ENCODE data around the gene INHA.

INHA gene

GRCh38 chr2:219615894-219616293 lies 43.8 kb downstream of the INHA start:
- H3K4ac ChIP-seq (ENCODE audit: low read depth in 1 of 2, low read length in 2 of 2): no peak overlapping the region
- WGBS: 98% methylated on average over 11 of the region's 12 CpGs

GRCh38 chr2:219616550-219616949 lies 44.4 kb downstream of the INHA start:
- Histone ChIP-seq H3K4me1 (ENCODE audit: control insufficient read depth, insufficient read depth, low read depth, low read length) (no peaks in the 10 kb centered on the region), H3K9me3 (ENCODE audit: control insufficient read depth, low read length) (no peaks in the 10 kb centered on the region), H3K79me1 (replicated peaks; ENCODE audit: low read length, poor library complexity, severe bottlenecking) (no peaks in the 10 kb centered on the region), H4K8ac (ENCODE audit: low read length) (no peak overlapping the region), H3K14ac (ENCODE audit: low read length in 2 of 2) (no peak overlapping the region), H2BK15ac (ENCODE audit: low read depth, poor library complexity, severe bottlenecking) (no peak overlapping the region), H2BK5ac (ENCODE audit: low read depth, low read length, poor library complexity, severe bottlenecking) (no peak overlapping the region), H3K18ac (ENCODE audit: low read depth in 1 of 2, low read length in 2 of 2) (no peak overlapping the region), H3K27ac (ENCODE audit: low read length, poor library complexity, severe bottlenecking) (no peak overlapping the region), H2BK120ac (ENCODE audit: low read depth, low read length) (no peak overlapping the region), H2BK12ac (ENCODE audit: low read length in 2 of 2) (no peak overlapping the region), H3K9ac (ENCODE audit: low read length) (no peak overlapping the region), H4K91ac (ENCODE audit: low read length) (no peak overlapping the region), H2AFZ (ENCODE audit: low read depth, low read length) (no peak overlapping the region), H3K27me3 (ENCODE audit: control insufficient read depth in 1 of 2, insufficient read depth in 1 of 2, low read length in 2 of 2) (no peaks in the 10 kb centered on the region), H3K4ac (ENCODE audit: low read depth in 1 of 2, low read length in 2 of 2) (no peak overlapping the region), H2AK5ac (ENCODE audit: low read length, severe bottlenecking) (no peak overlapping the region), H3K4me3 (ENCODE audit: insufficient read depth in 1 of 2, low read depth in 1 of 2, low read length in 2 of 2) (no peak overlapping the region), H3K23ac (ENCODE audit: low read length in 2 of 2) (no peak overlapping the region), H3K36me3 (ENCODE audit: control insufficient read depth in 1 of 2, insufficient read depth in 2 of 2, low read depth in 1 of 2, low read length in 2 of 2) (peaks cover 39 to 51% of the 10 kb centered on the region in 2 experiments), H3K4me2 (ENCODE audit: low read length, poor library complexity, severe bottlenecking) (no peak overlapping the region)
- 98% methylated on average over 4 of the region's 4 CpGs for WGBS
- DNase-seq: no peak

More at GRCh38 chr2:219615894-219616293, 43.8 kb downstream of the INHA start:
- no peak overlapping the region for H3K4me3 ChIP-seq (ENCODE audit: insufficient read depth in 1 of 2, low read depth in 1 of 2, low read length in 2 of 2)
- H2BK120ac ChIP-seq (ENCODE audit: low read depth, low read length): no peak overlapping the region
- no peak overlapping the region for H2BK5ac ChIP-seq (ENCODE audit: low read depth, low read length, poor library complexity, severe bottlenecking)
- H3K4me1 ChIP-seq (ENCODE audit: control insufficient read depth, insufficient read depth, low read depth, low read length): no peaks in the 10 kb centered on the region
- H3K27me3 ChIP-seq (ENCODE audit: control insufficient read depth in 1 of 2, insufficient read depth in 1 of 2, low read length in 2 of 2): no peaks in the 10 kb centered on the region
- no peak overlapping the region for H2BK15ac ChIP-seq (ENCODE audit: low read depth, poor library complexity, severe bottlenecking)
- no peaks in the 10 kb centered on the region for H3K9me3 ChIP-seq (ENCODE audit: control insufficient read depth, low read length)
- no peak for DNase-seq
- no peak overlapping the region for H2BK12ac ChIP-seq (ENCODE audit: low read length in 2 of 2)
- H3K14ac ChIP-seq (ENCODE audit: low read length in 2 of 2): no peak overlapping the region
- H3K9ac ChIP-seq (ENCODE audit: low read length): no peak overlapping the region
- H4K91ac ChIP-seq (ENCODE audit: low read length): no peak overlapping the region
- no peaks in the 10 kb centered on the region for H3K79me1 ChIP-seq (replicated peaks; ENCODE audit: low read length, poor library complexity, severe bottlenecking)
- H3K36me3 ChIP-seq (ENCODE audit: control insufficient read depth in 1 of 2, insufficient read depth in 2 of 2, low read depth in 1 of 2, low read length in 2 of 2): peaks cover 44 to 57% of the 10 kb centered on the region in 2 experiments
- H3K4me2 ChIP-seq (ENCODE audit: low read length, poor library complexity, severe bottlenecking): no peak overlapping the region
- H2AFZ ChIP-seq (ENCODE audit: low read depth, low read length): no peak overlapping the region
- H3K27ac ChIP-seq (ENCODE audit: low read length, poor library complexity, severe bottlenecking): no peak overlapping the region
- no peak overlapping the region for H2AK5ac ChIP-seq (ENCODE audit: low read length, severe bottlenecking)
- no peak overlapping the region for H4K8ac ChIP-seq (ENCODE audit: low read length)
- no peak overlapping the region for H3K18ac ChIP-seq (ENCODE audit: low read depth in 1 of 2, low read length in 2 of 2)
- no peak overlapping the region for H3K23ac ChIP-seq (ENCODE audit: low read length in 2 of 2)

DNA sequence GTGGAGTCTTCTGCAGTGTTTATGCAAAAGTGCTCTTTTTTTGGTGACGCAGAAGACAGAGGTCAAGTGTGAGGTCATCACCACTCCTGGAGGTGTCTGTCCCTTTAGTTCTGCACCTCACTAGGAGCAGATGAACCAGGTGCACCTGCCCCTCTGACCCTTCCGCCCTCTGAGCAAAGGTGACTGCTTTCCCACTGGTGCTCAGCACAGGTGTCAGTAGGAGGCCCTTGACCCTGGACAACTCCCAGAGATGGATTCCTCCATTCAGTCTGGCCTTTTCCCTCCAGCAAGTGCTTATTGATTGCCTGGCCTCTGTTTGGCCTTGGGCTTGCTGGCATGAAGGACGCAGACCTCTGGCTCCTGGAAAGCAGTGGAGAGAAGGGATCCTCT lies 46.6 kb downstream of the INHA start:
- no peaks in the 10 kb centered on the region for H3K79me1 ChIP-seq (replicated peaks; ENCODE audit: low read length, poor library complexity, severe bottlenecking)
- peaks cover 30 to 32% of the 10 kb centered on the region in 2 experiments for H3K36me3 ChIP-seq (ENCODE audit: control insufficient read depth in 1 of 2, insufficient read depth in 2 of 2, low read depth in 1 of 2, low read length in 2 of 2)
- no peak overlapping the region for H3K27ac ChIP-seq (ENCODE audit: low read length, poor library complexity, severe bottlenecking)
- H2BK120ac ChIP-seq (ENCODE audit: low read depth, low read length): no peak overlapping the region
- no peak overlapping the region for H3K4me3 ChIP-seq (ENCODE audit: insufficient read depth in 1 of 2, low read depth in 1 of 2, low read length in 2 of 2)
- no peak overlapping the region for H2AFZ ChIP-seq (ENCODE audit: low read depth, low read length)
- no peak overlapping the region for H2BK5ac ChIP-seq (ENCODE audit: low read depth, low read length, poor library complexity, severe bottlenecking)
- no peak overlapping the region for H2AK5ac ChIP-seq (ENCODE audit: low read length, severe bottlenecking)
- no peak overlapping the region for H4K8ac ChIP-seq (ENCODE audit: low read length)
- H3K4ac ChIP-seq (ENCODE audit: low read depth in 1 of 2, low read length in 2 of 2): no peak overlapping the region
- no peak overlapping the region for H4K91ac ChIP-seq (ENCODE audit: low read length)
- no peak overlapping the region for H3K14ac ChIP-seq (ENCODE audit: low read length in 2 of 2)
- no peak overlapping the region for H3K18ac ChIP-seq (ENCODE audit: low read depth in 1 of 2, low read length in 2 of 2)
- no peak overlapping the region for H2BK12ac ChIP-seq (ENCODE audit: low read length in 2 of 2)
- no peak overlapping the region for H3K9ac ChIP-seq (ENCODE audit: low read length)
- no peaks in the 10 kb centered on the region for H3K9me3 ChIP-seq (ENCODE audit: control insufficient read depth, low read length)
- H2BK15ac ChIP-seq (ENCODE audit: low read depth, poor library complexity, severe bottlenecking): no peak overlapping the region
- H3K23ac ChIP-seq (ENCODE audit: low read length in 2 of 2): no peak overlapping the region
- no peak for DNase-seq
- H3K4me1 ChIP-seq (ENCODE audit: control insufficient read depth, insufficient read depth, low read depth, low read length): no peaks in the 10 kb centered on the region
- WGBS: 96% methylated on average over 3 of the region's 3 CpGs
- peaks cover 9 to 11% of the 10 kb centered on the region in 2 experiments for H3K27me3 ChIP-seq (ENCODE audit: control insufficient read depth in 1 of 2, insufficient read depth in 1 of 2, low read length in 2 of 2)
- H3K4me2 ChIP-seq (ENCODE audit: low read length, poor library complexity, severe bottlenecking): no peak overlapping the region

- no peak overlapping the region for H3K4me2 ChIP-seq (ENCODE audit: low read length, poor library complexity, severe bottlenecking)
- H2BK5ac ChIP-seq (ENCODE audit: low read depth, low read length, poor library complexity, severe bottlenecking): no peak overlapping the region
- H2AFZ ChIP-seq (ENCODE audit: low read depth, low read length): no peak overlapping the region
- peaks cover 11 to 14% of the 10 kb centered on the region in 2 experiments for H3K27me3 ChIP-seq (ENCODE audit: control insufficient read depth in 1 of 2, insufficient read depth in 1 of 2, low read length in 2 of 2)
- H2BK12ac ChIP-seq (ENCODE audit: low read length in 2 of 2): no peak overlapping the region
- H3K4me1 ChIP-seq (ENCODE audit: control insufficient read depth, insufficient read depth, low read depth, low read length): no peaks in the 10 kb centered on the region
- H3K4me3 ChIP-seq (ENCODE audit: insufficient read depth in 1 of 2, low read depth in 1 of 2, low read length in 2 of 2): no peak overlapping the region
- DNase-seq: no peak
- H3K36me3 ChIP-seq (ENCODE audit: control insufficient read depth in 1 of 2, insufficient read depth in 2 of 2, low read depth in 1 of 2, low read length in 2 of 2): peaks cover 25 to 27% of the 10 kb centered on the region in 2 experiments
- 23% methylated on average over 1 of the region's 4 CpGs for WGBS
- H2BK15ac ChIP-seq (ENCODE audit: low read depth, poor library complexity, severe bottlenecking): no peak overlapping the region
- no peak overlapping the region for H3K23ac ChIP-seq (ENCODE audit: low read length in 2 of 2)
- H2AK5ac ChIP-seq (ENCODE audit: low read length, severe bottlenecking): no peak overlapping the region
- H3K9ac ChIP-seq (ENCODE audit: low read length): no peak overlapping the region
- no peaks in the 10 kb centered on the region for H3K9me3 ChIP-seq (ENCODE audit: control insufficient read depth, low read length)
- H3K27ac ChIP-seq (ENCODE audit: low read length, poor library complexity, severe bottlenecking): no peak overlapping the region
- no peaks in the 10 kb centered on the region for H3K79me1 ChIP-seq (replicated peaks; ENCODE audit: low read length, poor library complexity, severe bottlenecking)
- H4K8ac ChIP-seq (ENCODE audit: low read length): no peak overlapping the region
- no peak overlapping the region for H4K91ac ChIP-seq (ENCODE audit: low read length)
- no peak overlapping the region for H3K14ac ChIP-seq (ENCODE audit: low read length in 2 of 2)
- no peak overlapping the region for H3K4ac ChIP-seq (ENCODE audit: low read depth in 1 of 2, low read length in 2 of 2)
- H2BK120ac ChIP-seq (ENCODE audit: low read depth, low read length): no peak overlapping the region
- no peak overlapping the region for H3K18ac ChIP-seq (ENCODE audit: low read depth in 1 of 2, low read length in 2 of 2)
Observed at GRCh38 chr2:219619235-219619634, 47.1 kb downstream of the INHA start.
